GM12864 (cell line): ENCODE measurements around the gene EML1.

Source experiments
- DNase-seq: peaks from one replicate; pipeline ENCODE4 v3.0.0-alpha.2; 2011; ENCODE audit warnings: low read depth
- H3K4me3 ChIP-seq: 2 replicates; pipeline ENCODE4 v1.5.1; 2011; ENCODE audit warnings: mild to moderate bottlenecking, low read depth, low read length, control low read depth
- CTCF ChIP-seq: IDR thresholded peaks from 2 replicates; pipeline ENCODE4 v1.5.1; 2011; ENCODE audit warnings: low read depth, mild to moderate bottlenecking, moderate library complexity, low read length, control low read depth, inconsistent platforms; ENCODE audit errors: missing control alignments

The EML1 gene

GRCh38 chr14:99812096-99812750, 19.0 kb downstream of the EML1 start:
- no peak for DNase-seq
- H3K4me3 ChIP-seq, result no peak overlapping the region
- TF ChIP-seq CTCF, result no peak

GRCh38 chr14:99812892-99813291, 19.7 kb downstream of the EML1 start:
- no peak for DNase-seq
- no peak overlapping the region for H3K4me3 ChIP-seq
- no peak for TF ChIP-seq CTCF

- no peak for DNase-seq
- TF ChIP-seq CTCF, result no peak
- no peak overlapping the region for H3K4me3 ChIP-seq
Measured at GRCh38 chr14:99815696-99816095, 22.5 kb downstream of the EML1 start.

- no peak overlapping the region for H3K4me3 ChIP-seq
- no peak for TF ChIP-seq CTCF
- DNase-seq, result no peak
Measured at GRCh38 chr14:99816217-99816616, 23.0 kb downstream of the EML1 start.

GRCh38 chr14:99816642-99817041, 23.4 kb downstream of the EML1 start:
- no peak overlapping the region for H3K4me3 ChIP-seq
- no peak for DNase-seq
- TF ChIP-seq CTCF, result no peak

GRCh38 chr14:99817331-99817730, 24.1 kb downstream of the EML1 start:
- DNase-seq, result no peak
- H3K4me3 ChIP-seq, result no peak overlapping the region
- no peak for TF ChIP-seq CTCF

- no peak for TF ChIP-seq CTCF
- H3K4me3 ChIP-seq, result no peak overlapping the region
- no peak for DNase-seq
Measured at GRCh38 chr14:99818503-99819036, 25.4 kb downstream of the EML1 start.
